Tibial artery (tissue), 4 donors: ENCODE results near the gene DNAAF9.

ENCODE experiments used
- DNase-seq, 2 donors: peaks; one replicate each; pipeline ENCODE4 v3.0.0-alpha.2; 2019
- H3K27ac ChIP-seq, 2 donors: fragments of 200-600 bp; sonication (generic) in 1 of 2; 1 replicate in 1 of 2; 2 replicates in 1 of 2; pipeline ENCODE4 v1.5.1; 2018 to 2019; ENCODE audit warnings: mild to moderate bottlenecking in 1 of 2
- H3K27me3 ChIP-seq, 2 donors: fragments of 200-600 bp; sonication (generic) in 1 of 2; one replicate each; pipeline versions ENCODE4 v1.5.1 to v1.6.0; 2016 to 2019
- H3K36me3 ChIP-seq, 3 donors: fragments of 200-600 bp; sonication (generic) in 2 of 3; one replicate each; pipeline ENCODE4 v1.5.1; 2016 to 2019; ENCODE audit warnings: mild to moderate bottlenecking in 2 of 3
- H3K4me1 ChIP-seq, 4 donors: fragments of 200-600 bp; sonication (generic) in 2 of 4; 1 replicate in 3 of 4; 2 replicates in 1 of 4; pipeline ENCODE4 v1.5.1; 2016 to 2019
- H3K4me3 ChIP-seq, 2 donors: fragments of 200-600 bp; sonication (generic) in 1 of 2; 1 replicate in 1 of 2; 2 replicates in 1 of 2; pipeline ENCODE4 v1.5.1; 2018 to 2019; ENCODE audit warnings: mild to moderate bottlenecking in 2 of 2
- H3K9me3 ChIP-seq, 3 donors: fragments of 200-600 bp; sonication (generic) in 1 of 3; one replicate each; pipeline ENCODE4 v1.5.1; 2016 to 2019
- intact Hi-C: fragments of 100-400 bp; cut with DNase I; formaldehyde crosslinking; loops from one replicate; pipeline ENCODE4 v1.15.0; 2023; ENCODE audit warnings: low total_unique reads
- TF ChIP-seq, protein P1 (sequence below), 2 experiments: fragments of 200-600 bp in 1 of 2; fragments of 450-650 bp in 1 of 2; IDR thresholded peaks; one replicate each; pipeline ENCODE4 v1.5.1; 2017 to 2019; ENCODE audit warnings: antibody characterized with exemption in 2 of 2, mild to moderate bottlenecking in 1 of 2, moderate library complexity in 1 of 2

DNAAF9 gene

DNA sequence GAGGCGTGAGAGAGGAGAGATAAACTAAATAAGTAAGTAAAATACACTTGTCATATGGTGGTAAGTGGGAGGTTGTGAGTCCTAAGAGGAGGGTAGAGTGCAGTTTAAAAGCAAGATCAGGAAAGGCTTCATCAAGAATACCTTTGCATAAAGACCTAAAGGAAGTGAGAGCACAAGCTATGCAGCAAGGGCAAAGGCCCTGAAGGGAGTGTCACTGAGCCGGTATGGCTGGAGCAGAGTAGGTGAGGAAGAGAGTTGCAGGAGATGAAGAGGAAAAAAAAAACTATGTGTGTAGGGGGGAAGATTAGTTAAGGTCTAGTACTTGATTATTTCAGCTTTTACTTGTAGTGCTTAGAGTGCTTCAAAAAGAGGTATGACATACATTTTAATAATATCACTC is 11.0 kb downstream of the DNAAF9 start:
- no peak overlapping the region for H3K27ac ChIP-seq
- DNase-seq, result no peak
- no peaks in the 10 kb centered on the region for H3K36me3 ChIP-seq
- no peaks in the 10 kb centered on the region for H3K9me3 ChIP-seq
- TF ChIP-seq, protein P1, sequence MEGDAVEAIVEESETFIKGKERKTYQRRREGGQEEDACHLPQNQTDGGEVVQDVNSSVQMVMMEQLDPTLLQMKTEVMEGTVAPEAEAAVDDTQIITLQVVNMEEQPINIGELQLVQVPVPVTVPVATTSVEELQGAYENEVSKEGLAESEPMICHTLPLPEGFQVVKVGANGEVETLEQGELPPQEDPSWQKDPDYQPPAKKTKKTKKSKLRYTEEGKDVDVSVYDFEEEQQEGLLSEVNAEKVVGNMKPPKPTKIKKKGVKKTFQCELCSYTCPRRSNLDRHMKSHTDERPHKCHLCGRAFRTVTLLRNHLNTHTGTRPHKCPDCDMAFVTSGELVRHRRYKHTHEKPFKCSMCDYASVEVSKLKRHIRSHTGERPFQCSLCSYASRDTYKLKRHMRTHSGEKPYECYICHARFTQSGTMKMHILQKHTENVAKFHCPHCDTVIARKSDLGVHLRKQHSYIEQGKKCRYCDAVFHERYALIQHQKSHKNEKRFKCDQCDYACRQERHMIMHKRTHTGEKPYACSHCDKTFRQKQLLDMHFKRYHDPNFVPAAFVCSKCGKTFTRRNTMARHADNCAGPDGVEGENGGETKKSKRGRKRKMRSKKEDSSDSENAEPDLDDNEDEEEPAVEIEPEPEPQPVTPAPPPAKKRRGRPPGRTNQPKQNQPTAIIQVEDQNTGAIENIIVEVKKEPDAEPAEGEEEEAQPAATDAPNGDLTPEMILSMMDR (IDR thresholded peaks at IDR 0.05), result no peak
- peaks cover 0 to 20% (median 5%) of the 10 kb centered on the region in 4 donors for H3K4me1 ChIP-seq
- no peak overlapping the region for H3K4me3 ChIP-seq
- intact Hi-C loops, result no loop called here
- no peaks in the 10 kb centered on the region for H3K27me3 ChIP-seq

DNA sequence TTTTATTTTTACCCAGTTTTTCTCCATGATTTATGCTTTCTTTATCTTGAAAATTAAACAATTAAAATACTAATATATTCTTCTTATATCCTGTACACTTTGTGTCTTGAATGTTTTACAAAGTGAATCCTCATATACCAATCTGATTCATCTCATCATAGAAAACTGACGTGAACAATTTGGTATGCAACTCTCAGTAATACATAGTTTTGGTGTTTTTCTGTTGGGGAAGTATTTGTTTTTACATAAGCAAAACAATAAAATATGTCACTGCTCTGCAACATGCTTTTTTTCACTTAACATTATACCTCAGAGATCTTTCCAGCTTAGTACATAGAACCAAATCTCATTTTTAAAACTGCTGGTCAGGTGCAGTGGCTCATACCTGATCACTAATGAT is 14.7 kb downstream of the DNAAF9 start:
- TF ChIP-seq, protein P1 (IDR thresholded peaks at IDR 0.05), result no peak
- intact Hi-C loops, result no loop called here
- no peaks in the 10 kb centered on the region for H3K27me3 ChIP-seq
- DNase-seq, result no peak
- H3K27ac ChIP-seq, result no peak overlapping the region
- no peak overlapping the region for H3K4me3 ChIP-seq
- H3K36me3 ChIP-seq, result no peaks in the 10 kb centered on the region
- H3K9me3 ChIP-seq, result no peaks in the 10 kb centered on the region
- peaks cover 0 to 6% (median 0%) of the 10 kb centered on the region in 4 donors for H3K4me1 ChIP-seq

DNA sequence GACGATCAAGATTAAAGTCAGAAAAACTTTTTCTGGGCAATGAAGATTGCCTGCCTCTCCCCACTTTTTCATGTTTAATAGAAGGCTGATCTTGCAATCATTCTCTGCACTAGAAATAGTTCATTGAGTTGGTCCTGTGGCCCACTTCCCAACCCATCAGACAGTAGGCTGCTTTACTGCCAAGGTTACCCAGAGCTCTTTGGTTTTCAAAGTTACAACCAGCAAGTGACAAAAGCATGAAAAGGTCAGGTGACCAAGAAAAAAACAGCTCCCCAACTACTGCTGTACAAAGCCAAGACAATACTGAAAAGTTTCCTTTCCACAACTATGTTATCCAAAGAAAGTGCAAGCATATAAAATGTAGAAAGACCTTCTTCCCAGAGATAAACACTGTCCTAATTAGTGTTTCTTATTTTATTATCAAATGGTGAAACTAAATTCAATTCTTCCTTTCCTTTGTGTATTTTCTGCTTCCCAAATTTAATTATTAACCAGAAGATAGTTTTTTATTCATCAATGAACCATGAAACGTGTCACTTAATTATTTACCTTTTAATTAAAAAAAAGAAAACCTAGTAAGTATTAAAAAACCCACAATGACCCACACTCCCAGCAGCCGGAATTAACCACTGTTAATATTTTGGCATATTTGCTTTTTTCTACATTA is 16.6 kb downstream of the DNAAF9 start:
- TF ChIP-seq, protein P1 (IDR thresholded peaks at IDR 0.05), result no peak
- no peaks in the 10 kb centered on the region for H3K36me3 ChIP-seq
- intact Hi-C loops, result no loop called here
- no peak for DNase-seq
- H3K9me3 ChIP-seq, result no peaks in the 10 kb centered on the region
- H3K27me3 ChIP-seq, result no peaks in the 10 kb centered on the region
- H3K4me3 ChIP-seq, result no peak overlapping the region
- H3K27ac ChIP-seq, result no peak overlapping the region
- H3K4me1 ChIP-seq, result peaks cover 0 to 6% (median 0%) of the 10 kb centered on the region in 4 donors

DNA sequence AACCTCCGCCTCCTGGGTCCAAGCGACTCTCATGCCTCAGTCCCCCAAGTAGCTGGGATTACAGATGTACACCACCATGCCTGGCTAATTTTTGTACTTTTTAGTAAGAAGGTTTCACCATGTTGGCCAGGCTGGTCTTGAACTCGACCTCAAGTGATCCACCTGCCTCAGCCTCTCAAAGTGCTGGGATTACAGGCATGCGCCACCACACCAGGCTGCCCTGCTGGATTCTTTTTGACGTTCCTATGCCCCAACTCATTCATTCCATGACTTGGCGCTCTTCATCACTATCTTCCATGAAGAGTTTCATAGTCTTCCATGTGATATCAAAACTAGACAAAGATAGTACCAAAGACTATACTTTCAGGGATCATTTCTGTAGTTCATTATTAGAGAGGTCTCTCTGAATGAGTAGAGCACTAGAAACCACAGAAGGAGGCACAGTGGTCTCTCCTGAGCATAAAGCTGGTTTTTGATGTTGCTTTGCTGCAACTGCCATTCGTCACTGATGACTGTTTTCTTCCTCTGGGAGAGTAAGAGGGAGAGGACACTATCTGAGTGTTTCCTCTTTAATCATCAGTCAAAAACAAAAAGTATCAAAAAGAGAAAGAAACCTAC is 23.5 kb downstream of the DNAAF9 start:
- TF ChIP-seq, protein P1 (IDR thresholded peaks at IDR 0.05), result no peak
- no peaks in the 10 kb centered on the region for H3K27me3 ChIP-seq
- intact Hi-C loops, result no loop called here

DNA sequence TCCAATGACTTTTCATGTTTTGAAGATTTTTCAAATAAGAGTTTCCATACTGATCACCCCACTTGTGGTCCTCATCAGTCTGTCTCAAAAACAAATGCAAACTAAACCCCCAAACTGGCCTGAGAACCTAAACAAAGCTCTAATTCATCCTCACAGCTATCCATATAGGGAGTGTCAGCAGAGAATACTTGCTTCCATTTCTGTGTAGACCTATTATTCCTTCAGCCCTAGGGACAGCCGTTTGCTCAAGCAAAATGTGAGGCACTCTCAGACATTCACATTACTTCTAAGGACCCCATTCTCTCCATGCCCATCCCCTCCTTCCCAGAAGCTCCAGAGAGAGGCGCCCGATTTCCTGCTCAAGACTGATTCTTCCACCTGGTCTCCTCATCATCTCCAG is 24.6 kb downstream of the DNAAF9 start:
- intact Hi-C loops, result no loop called here

More for the DNA sequence above, 23.5 kb downstream of the DNAAF9 start:
- no peaks in the 10 kb centered on the region for H3K4me1 ChIP-seq
- H3K27ac ChIP-seq, result no peak overlapping the region
- DNase-seq, result no peak
- H3K36me3 ChIP-seq, result peaks cover 8 to 16% (median 14%) of the 10 kb centered on the region in 3 donors
- H3K4me3 ChIP-seq, result no peak overlapping the region
- peaks cover 0 to 3% (median 0%) of the 10 kb centered on the region in 3 donors for H3K9me3 ChIP-seq

More for the DNA sequence above, 24.6 kb downstream of the DNAAF9 start:
- no peak overlapping the region for H3K27ac ChIP-seq
- no peak for DNase-seq
- H3K4me1 ChIP-seq, result peaks cover 0 to 3% (median 0%) of the 10 kb centered on the region in 4 donors
- H3K9me3 ChIP-seq, result peaks cover 0 to 3% (median 0%) of the 10 kb centered on the region in 3 donors
- H3K4me3 ChIP-seq, result no peak overlapping the region
- no peaks in the 10 kb centered on the region for H3K27me3 ChIP-seq
- peaks cover 11 to 27% (median 14%) of the 10 kb centered on the region in 3 donors for H3K36me3 ChIP-seq
- TF ChIP-seq, protein P1 (IDR thresholded peaks at IDR 0.05), result no peak
